ENCODE results near the gene PPT2.
"Not testable (repeated sequence)": the region's sequence is repeated elsewhere in the genome, so short reads cannot be mapped to it uniquely, and the experiment has no call there.

The PPT2 gene

GRCh38 chr6:32132110-32132509, 21.8 kb upstream of the PPT2 start:
- TF ChIP-seq CTCF (IDR thresholded peaks at IDR 0.05; ENCODE audit: borderline replicate concordance, control extremely low read depth, extremely low read depth, insufficient read depth, missing control alignments): no peak
- in situ Hi-C loops (cut with MboI; ENCODE audit: low sequenced_read_pairs, unreplicated experiment): no loop called here
- DNase-seq (ENCODE audit: low spot score): no peak

GRCh38 chr6:32133786-32134185, 20.2 kb upstream of the PPT2 start:
- no peak for TF ChIP-seq CTCF (IDR thresholded peaks at IDR 0.05; ENCODE audit: borderline replicate concordance, control extremely low read depth, extremely low read depth, insufficient read depth, missing control alignments)
- DNase-seq (ENCODE audit: low spot score): no peak
- in situ Hi-C loops (cut with MboI; ENCODE audit: low sequenced_read_pairs, unreplicated experiment): no loop called here

GRCh38 chr6:32137454-32137853, 16.5 kb upstream of the PPT2 start:
- in situ Hi-C loops (cut with MboI; ENCODE audit: low sequenced_read_pairs, unreplicated experiment): no loop called here
- DNase-seq (ENCODE audit: low spot score): no peak
- TF ChIP-seq CTCF (IDR thresholded peaks at IDR 0.05; ENCODE audit: borderline replicate concordance, control extremely low read depth, extremely low read depth, insufficient read depth, missing control alignments): no peak

GRCh38 chr6:32139590-32139989, 14.4 kb upstream of the PPT2 start:
- DNase-seq (ENCODE audit: low spot score): no peak
- in situ Hi-C loops (cut with MboI; ENCODE audit: low sequenced_read_pairs, unreplicated experiment): no loop called here

GRCh38 chr6:32140420-32141046, 13.4 kb upstream of the PPT2 start:
- TF ChIP-seq CTCF (IDR thresholded peaks at IDR 0.05; ENCODE audit: borderline replicate concordance, control extremely low read depth, extremely low read depth, insufficient read depth, missing control alignments): no peak
- no peak for DNase-seq (ENCODE audit: low spot score)
- in situ Hi-C loops (cut with MboI; ENCODE audit: low sequenced_read_pairs, unreplicated experiment): no loop called here

More at GRCh38 chr6:32139590-32139989, 14.4 kb upstream of the PPT2 start:
- TF ChIP-seq CTCF (IDR thresholded peaks at IDR 0.05; ENCODE audit: borderline replicate concordance, control extremely low read depth, extremely low read depth, insufficient read depth, missing control alignments): no peak

GRCh38 chr6:32144238-32144637, 9.7 kb upstream of the PPT2 start:
- in situ Hi-C loops (cut with MboI; ENCODE audit: low sequenced_read_pairs, unreplicated experiment): not testable (repeated sequence)

GRCh38 chr6:32146287-32146686, 7.7 kb upstream of the PPT2 start:
- in situ Hi-C loops (cut with MboI; ENCODE audit: low sequenced_read_pairs, unreplicated experiment): no loop called here
- no peak for TF ChIP-seq CTCF (IDR thresholded peaks at IDR 0.05; ENCODE audit: borderline replicate concordance, control extremely low read depth, extremely low read depth, insufficient read depth, missing control alignments)

More at GRCh38 chr6:32144238-32144637, 9.7 kb upstream of the PPT2 start:
- not testable (repeated sequence) for DNase-seq (ENCODE audit: low spot score)

More at GRCh38 chr6:32146287-32146686, 7.7 kb upstream of the PPT2 start:
- no peak for DNase-seq (ENCODE audit: low spot score)

All from GM13976 (cell line).